GM12892 (cell line): ENCODE data around the gene AKAP12.

Experiments used
- POLR2A ChIP-seq: IDR thresholded peaks from 2 replicates; pipeline ENCODE4 v1.6.1; 2011; ENCODE audit warnings: low read depth, low read length, control low read depth
- POLR2AphosphoS5 ChIP-seq: IDR thresholded peaks from 2 replicates; pipeline ENCODE4 v1.6.1; 2011; ENCODE audit warnings: low read depth, low read length, control low read depth

GRCh38 chr6:151341476-151342195 is 101.9 kb downstream of the AKAP12 start:
- no peak for TF ChIP-seq POLR2AphosphoS5
- no peak for TF ChIP-seq POLR2A
